ENCODE data around the gene CDH13. TPM values are rescaled to one million over a fixed set of nuclear protein-coding genes. Genes with fewer than 3 reads are reported as not detected.

The CDH13 gene
- polyA plus RNA-seq, 3 donors: 8.2 to 11.2 (median 10.3) TPM

DNA sequence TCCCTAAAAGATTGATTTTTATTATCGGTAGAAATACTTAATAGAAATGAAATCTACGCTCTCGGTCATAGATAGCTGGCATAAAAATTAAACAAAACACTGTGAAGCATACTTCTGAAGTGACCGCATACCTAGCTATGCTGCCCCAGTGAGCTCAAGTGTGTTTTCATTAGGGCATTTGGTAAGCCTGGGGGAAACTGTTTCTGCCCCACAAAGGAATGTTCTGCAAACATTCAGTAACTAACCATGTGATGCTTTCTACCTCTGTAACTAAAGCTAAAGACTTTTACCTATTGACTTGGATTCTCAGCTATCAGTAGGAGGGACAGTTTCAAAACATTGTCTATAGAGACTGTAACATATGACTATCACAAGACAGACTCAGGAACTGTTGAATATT, 1087.5 kb downstream of the CDH13 start:
- DNase-seq: no peak

DNA sequence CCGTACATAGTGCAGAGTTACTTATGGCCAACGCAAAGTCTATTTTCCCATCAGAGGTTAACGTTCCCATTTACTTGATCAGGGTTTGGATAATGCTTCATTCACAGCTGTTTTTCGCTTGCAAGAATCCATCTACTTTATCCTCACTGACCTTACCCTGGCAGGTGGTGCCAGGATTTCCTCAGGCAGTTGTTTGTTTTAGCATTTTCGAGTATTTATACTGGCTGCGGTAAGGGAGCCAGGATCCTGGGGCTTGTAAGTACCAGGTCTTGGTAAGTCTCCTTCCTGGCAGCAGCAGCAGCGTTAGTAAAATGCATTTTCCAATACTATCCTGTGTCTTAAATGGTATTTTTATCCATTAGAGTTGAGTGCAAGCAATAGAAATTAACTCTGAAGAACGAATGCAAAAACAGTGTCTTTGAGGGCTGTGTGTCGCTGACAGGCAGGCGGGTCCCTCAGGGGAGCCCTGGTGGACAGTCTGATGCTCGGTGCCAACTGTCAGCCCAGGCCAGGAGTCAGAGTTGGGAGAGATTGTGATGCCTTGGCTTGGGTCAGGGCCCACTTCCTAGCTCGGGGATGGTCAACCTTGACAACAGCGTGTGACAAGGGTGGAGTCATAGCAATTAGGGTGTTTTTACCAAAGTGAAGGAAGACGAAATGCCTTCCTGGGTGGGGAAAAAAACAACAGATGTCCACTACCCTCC, 1088.6 kb downstream of the CDH13 start:
- DNase-seq: no peak

DNA sequence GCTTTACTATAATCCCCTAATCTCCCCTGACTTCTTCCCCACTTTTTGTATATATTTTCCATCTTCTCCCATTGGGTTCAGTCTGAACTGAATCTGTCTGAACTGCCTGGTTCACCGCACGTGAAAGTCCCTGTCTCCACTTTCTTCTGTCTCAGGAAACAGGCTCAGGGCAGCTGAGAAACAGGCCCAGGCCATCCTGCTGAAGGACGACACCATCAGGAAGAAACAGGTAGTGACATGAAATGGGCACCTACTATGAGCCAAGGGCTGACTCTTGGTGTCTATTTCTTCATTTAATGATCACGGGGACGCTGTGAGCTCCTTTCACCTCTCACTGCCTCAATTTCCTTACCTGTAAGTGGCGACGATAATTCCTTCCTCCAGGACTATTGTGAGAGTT, 1090.5 kb downstream of the CDH13 start:
- DNase-seq: no peak

DNA sequence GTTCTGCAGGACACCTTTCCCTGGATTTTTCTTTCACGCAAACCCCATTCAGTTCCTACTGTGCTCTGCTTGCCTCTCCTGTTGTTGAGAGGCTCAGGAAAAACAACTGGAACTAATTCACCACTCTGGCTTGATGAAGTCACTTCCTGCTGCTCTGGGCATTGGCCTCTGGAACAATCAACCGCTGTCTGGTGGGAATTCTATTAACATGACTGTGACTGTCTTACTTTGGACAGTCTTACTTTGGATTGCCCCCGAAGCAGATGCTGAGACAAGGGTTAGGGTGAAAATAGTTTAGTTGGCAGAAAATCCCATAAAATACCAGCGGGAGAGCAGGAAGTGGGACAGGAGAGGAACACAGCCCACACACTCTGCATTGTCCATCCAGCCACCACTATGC, 1091.0 kb downstream of the CDH13 start:
- DNase-seq: no peak

DNA sequence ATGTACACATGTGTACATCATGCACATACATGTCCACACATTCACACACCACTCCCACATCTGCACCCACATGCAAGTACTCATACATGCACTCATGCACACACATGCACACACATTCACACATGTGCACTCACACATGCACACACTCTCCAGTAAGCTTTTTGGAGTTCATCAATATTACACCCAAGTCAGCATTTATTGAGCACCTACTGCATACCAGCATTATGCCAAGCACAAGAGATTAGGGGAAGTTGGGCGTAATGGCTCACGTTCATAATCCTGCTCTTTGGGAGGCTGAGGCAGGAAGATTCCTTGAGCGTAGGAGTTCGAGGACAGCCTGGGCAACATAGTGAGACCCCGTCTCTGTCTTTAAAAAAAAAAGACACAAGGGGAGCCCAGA, 1093.4 kb downstream of the CDH13 start:
- no peak for DNase-seq

DNA sequence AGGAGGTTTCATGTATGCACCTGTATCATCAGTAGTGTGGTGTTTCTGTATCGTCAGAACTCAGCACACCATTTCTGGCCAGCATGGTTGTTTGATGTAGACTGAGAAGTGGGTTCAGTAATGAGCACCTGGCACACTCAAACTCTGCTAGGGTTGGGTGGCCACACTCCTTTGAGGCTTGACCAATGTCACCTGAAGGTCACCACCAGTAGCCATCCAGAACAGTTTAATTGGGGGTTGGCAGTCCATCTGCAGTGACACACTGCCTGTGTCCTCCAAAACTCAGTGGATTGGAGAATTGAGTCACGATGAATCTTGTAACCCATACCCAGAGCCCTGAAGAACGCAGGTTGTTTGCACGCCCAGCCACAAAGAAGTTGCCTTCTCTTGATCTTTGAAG, 1094.2 kb downstream of the CDH13 start:
- DNase-seq: no peak

DNA sequence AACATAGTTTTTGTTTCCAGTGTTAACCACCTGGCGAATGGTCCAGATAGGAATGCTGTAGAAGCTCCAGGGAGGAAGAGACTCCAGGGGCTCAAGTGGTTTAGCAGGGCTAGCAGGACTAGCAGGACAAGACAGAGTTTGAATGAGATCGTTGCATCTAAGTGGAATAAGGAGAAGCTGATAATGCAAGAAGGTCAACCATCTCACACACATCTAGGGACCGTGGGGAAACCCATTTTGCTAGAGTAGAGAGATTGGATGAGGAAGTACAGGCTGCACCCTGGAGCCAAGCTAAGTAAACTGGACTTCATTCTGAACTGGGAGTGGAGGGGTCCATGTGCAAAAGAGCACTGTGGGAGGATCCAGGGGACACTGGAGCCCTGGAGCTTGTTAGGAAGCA, 1094.9 kb downstream of the CDH13 start:
- DNase-seq: no peak

DNA sequence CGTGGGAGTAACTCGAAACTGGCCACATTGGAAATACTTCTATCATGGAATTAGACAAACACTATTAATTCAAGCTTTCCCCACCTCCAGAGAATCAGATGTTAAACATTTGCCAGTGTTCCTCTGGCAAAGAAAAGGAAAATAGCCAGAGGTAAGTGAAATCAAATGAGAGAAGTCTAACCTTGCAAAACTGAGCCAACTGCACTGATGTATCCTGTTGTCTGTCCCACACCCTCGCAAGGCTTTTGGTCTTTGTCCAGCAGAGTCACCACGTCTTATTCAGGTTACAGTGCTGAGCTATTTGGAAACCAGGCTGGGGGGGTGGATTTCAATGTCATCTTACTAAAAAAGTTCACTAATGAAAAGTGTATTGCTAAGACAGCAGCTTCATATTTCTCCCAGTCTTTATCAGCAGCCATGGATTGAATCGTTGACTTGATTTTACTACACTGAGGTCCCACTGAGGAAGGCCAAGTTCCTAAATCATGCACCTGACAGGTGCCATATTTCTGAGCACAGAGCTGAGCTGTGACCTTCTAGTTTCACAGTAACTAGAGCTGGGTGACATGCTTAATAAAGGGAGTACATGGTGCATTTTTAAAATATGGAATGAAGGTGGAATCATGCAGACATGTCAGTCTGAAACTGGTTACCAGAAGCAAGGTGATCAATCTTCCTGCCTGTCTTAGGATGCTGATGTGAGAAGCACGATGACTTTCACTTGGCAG, 1095.9 kb downstream of the CDH13 start:
- no peak for DNase-seq

DNA sequence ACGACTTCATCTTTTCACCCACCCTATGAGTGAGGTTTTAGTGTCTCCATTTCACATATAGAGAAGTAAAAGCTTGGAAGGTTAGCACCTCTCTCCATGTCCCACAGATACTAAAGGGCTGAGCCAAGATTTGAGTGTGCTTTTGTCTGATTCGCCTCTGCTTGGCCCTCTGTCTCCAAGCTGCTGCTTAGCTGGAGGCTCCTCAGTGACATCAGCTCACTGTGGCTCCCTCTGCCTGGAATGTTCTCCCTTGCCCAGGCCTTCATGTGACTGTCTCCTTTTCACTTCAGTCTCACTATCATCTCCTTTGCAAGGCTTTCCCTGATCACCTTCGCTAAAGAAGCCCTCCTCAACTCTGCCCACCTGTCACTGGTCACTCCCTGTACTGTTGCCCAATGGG, 1096.5 kb downstream of the CDH13 start:
- no peak for DNase-seq

DNA sequence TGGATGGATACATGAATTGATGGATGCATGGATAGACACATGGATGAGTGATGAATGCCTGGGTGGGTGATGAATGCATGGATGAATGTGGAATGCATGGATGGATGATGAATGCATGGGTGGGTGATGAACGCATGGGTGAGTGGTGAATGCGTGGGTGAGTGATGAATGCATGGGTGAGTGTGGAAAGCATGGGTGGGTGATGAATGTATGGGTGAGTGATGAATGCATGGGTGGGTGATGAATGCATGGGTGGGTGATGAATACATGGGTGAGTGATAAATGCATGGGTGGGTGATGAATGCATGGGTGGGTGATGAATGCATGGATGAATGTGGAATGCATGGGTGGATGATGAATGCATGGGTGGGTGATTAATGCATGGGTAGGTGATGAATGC, 1097.1 kb downstream of the CDH13 start:
- no peak for DNase-seq

DNA sequence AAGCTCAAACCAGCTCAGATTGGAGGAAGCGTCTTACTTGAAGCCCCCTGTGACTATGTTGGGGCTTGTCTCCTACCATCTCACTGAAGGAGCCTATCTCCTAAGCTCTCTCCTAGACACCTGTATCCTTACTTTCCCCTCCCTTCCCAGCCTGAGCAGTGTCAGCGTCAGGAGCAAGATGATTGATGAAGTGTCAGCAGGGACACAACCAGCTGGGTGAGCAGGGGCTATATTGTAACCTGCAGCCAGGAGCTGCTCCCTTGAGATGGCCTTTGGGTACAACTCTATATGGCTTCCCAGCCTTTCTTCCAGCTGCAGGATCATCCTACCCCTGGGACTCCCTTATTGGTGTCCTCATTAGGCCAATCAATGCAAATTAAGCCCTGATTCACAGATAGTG, 1097.8 kb downstream of the CDH13 start:
- no peak for DNase-seq

DNA sequence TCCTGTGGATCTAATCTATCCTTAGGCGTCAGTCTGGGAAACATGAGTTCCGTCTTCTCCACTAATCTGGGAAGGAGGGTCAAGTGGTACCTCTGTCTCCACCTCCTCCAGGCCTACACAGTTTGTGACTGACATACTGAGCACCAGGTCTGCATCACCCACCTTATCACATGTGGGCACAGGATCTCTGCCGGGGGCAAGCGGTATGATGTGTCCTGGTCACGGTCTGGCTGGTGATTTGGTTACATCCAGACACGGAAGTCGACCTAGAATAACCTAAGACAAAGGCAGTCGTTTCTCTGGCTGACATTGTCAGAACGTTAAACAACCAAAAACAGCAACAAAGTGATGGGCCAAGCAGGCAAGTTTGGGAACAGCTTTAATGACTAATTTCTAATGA, 1098.5 kb downstream of the CDH13 start:
- DNase-seq: no peak

DNA sequence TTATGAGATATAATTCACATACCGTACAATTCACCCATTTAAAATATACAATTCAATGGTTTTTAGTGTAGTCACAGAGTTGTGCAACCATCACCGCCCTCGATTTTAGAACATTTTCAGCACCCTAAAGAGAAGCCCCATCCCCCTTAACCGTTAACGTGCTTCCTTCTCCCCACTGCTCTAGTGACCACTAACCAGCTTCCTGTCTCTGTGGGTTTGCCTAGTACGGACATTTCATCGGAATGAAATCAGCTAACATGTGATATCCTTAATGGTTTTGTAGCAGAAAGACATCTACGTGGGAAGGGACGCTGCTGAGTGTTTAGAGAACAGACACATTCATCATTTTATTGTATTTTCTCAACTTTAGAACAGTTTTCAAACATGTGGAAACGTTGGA, 1100.2 kb downstream of the CDH13 start:
- DNase-seq: no peak

DNA sequence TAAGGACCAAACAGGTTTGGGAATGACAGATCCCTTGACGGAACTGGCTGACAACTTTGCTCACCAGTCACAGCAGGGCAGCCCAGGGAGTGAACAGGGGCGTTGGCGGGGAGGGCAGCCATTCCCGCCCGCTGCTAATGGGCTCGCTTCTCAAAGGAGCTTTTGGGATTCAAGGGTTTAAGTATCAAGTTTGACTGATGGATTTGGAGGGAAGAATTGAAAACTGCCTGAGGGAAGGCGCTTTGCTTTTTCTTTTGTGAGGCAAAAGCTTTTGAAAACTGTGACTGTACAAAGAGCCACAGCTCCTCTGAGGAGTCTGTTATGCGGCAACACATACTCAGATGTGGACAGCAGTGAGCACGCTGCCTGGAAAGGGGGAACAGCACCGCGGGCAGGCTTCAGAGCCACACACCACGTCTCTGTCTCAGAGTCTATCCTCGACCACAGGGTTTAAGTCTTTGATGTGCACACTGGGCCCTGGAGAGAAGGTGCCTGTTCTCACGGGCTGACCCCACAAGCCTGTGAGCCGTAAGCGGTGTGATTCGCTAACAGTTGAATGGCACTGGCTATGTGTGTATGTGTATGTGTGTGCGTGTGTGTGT, 1101.1 kb downstream of the CDH13 start:
- DNase-seq: no peak

DNA sequence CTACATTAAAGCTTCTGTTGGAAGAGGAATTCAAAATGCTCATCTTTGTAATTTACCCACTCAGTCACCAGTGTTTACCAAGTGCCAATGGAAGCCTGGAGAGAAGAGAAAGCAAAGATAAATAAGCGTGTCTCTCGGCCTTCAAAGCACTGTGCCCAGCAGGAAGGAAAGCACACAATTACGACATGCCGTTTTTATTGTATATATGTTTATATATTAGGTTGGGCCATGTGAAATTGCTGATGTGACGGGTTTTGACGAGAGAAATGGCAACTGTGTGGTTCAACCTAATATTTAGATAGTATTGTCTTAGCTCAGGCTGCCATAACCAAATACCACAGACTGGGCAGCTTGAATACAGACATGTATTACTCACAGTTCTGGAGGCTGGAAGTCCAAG, 1101.7 kb downstream of the CDH13 start:
- DNase-seq: no peak

DNA sequence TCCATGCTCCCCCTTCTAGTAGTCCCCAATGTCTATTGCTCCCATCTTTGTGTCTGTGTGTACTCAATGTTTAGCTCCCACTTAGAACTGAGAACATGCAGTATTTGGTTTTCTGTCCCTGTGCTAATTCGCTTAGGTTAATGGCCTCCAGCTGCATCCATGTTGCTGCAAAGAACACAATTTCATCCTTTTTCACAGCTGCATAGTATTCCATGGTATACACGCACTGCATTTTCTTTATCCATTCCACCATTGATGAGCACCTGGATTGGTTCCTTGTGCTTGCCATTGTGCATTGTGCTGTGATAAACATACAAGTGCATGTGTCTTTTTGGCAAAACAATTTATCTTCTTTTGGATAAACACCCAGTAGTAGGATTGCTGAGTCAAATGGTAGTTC, 1104.0 kb downstream of the CDH13 start:
- no peak for DNase-seq

DNA sequence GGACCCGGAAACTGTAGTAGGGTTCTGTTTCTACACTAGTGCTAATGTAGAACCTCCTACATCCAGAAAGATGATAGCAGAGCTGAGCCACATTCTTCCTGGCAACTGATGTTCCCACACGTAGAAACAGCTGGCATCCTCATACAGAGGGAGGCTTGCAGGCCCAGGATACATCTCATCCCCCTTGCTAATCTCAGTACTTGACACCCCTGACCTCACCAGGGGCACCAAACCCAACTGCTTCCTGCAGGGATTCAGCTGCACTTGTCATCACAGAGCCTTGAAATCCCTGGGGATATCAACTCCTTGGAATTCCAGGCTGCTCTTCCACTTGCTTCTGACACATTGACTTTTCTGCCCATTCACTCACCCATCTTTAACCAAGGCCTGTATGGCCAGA, 1105.8 kb downstream of the CDH13 start:
- no peak for DNase-seq

DNA sequence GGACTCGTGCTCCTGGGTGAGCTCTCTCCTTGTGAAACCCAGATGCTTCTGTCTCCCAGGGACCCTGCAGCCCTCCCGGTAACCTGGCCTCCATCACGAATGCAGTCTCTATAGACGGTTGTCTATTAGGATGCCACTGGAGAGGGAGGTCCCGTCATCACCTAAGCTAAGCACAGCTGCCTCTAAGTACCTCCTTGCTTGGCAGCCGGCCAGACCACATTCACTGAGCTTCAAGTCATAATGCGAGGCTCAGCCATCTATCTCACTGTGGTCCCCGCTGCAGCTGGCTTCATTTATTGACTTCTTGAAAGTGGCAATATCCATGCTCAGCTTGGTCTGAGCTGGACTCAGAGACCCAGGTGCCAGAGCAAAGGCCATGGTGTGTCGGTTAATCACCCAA, 1106.5 kb downstream of the CDH13 start:
- DNase-seq: no peak

DNA sequence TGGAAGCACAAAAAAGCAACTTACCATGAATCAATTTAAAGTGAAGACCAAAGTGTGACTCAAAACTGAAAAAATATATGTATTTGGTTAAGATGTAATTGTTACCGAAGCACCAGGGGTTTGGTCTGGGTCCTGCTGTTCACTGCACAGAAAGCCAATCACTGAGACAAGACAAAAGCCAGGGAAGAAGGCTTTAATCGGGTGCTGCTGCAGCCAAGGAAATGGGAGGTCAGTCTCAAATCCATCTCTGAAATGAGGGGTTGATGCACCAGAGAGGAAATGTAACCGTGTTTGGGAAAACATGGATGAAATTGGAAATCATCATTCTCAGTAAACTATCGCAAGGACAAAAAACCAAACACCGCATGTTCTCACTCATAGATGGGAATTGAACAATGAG, 1107.4 kb downstream of the CDH13 start:
- no peak for DNase-seq

DNA sequence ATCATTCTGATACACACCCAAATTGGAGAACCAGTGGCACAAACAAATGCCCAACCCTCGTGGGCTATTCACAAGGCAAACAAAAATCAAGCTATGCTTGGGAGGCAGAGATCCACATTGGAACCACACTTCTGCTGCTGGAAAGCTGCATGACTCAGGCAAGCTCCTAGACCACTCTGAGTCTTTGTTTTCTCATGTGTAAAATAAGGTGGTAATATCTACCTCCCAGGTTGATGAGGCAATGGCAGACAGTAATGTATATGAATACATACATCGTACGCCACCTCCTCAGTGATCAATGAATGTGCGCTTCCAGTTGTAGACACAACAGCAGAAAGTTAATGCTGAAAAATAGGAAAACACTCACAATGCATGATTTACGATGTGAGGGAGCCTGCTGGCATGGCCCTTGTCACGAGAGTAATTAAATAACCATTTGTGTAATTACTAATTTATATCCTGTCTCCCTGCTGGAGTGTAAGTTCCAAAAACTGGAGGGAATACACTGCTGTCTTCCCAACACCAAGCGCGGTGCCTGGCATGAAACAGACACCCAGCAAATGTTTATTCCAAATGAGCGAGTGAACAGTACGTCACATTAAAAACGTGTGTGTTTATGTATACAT, 1111.1 kb downstream of the CDH13 start:
- no peak for DNase-seq

DNA sequence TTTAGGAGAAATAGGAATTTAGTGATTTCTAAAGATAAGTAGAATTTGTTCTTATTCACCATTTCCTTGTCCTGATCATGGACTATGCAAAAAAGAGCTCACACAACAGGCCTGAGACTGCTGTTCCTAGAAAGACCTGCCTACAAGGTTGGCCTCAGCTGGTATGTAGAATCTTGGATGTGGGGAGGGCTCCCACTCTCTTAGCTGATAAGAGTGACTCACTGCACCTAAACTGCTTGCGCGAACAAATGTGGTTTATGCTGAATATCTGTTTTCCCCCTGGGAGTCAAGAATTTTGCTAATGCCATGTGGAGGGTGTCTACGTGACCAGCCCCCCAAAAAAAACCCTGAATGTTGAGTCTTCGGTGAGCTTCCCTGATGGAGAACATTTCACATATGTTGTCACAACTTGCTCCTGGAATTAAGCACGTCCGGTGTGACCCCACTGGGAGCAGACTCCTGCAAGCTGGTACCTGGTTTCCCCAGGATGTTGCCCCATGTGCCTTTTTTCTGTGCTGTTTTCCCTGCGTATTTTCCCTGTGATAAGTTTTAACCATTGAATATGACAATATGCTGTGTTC, 1112.2 kb downstream of the CDH13 start:
- no peak for DNase-seq

DNA sequence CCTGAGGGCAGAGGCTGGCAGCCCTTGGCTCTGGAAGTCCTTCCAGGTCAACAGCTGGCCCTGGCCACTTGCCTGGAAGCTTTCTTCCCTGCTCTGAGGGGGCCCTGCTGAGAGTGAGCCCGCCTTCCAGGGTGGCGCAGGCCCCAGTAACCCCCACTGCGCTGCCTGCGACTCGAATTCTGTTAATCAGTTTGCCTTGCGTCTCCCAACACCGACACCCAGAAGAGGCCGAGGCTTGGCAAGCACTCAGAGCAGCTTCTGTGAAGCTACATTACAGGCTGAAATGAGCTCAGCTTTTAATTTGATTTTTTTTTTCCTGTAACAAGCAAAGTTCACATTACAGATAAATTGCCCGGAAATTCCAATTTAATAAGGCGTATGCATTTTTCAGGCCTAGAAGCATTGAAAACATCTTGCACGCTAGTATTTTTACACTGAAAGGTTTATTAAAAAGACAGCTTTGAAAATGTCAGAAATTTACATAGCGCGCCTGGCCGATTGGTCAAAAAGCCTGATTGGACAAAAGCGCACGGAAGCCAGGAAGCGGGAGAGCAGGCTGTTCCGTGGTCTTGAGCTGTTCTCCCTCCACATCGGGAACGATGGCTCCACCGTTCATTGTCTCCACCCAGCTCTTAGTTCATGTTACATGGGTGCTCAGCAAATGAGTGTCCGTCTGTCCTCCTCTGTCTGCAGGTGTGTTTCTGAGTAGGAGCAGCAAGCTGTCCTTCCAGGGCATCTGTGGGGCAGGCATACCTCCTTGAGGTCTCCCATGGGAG, 1115.5 kb downstream of the CDH13 start:
- no peak for DNase-seq
